ENCODE data around the gene DIS3L2. TPM values are rescaled to one million over a fixed set of nuclear protein-coding genes. Genes with fewer than 3 reads are reported as not detected.
"Not testable (repeated sequence)": the region's sequence is repeated elsewhere in the genome, so short reads cannot be mapped to it uniquely, and the experiment has no call there.

Gene DIS3L2
- total RNA-seq, 6 experiments from 2014 or later = 18.2 to 23.6 (median 21.6) TPM

GRCh38 chr2:232028071-232028470, 66.6 kb downstream of the DIS3L2 start:
- Mint-ChIP-seq H3K9me3 (no peaks in the 10 kb centered on the region), H3K36me3 (ENCODE audit: low read depth) (peaks cover 42% of the 10 kb centered on the region), H3K27ac (no peak overlapping the region), H3K4me1 (ENCODE audit: low read depth) (peaks cover 21% of the 10 kb centered on the region), H3K27me3 (ENCODE audit: insufficient read depth) (no peaks in the 10 kb centered on the region), H3K4me3 (no peak overlapping the region)
- no peak for TF ChIP-seq CTCF (IDR thresholded peaks at IDR 0.05)
- no peak for DNase-seq

DNA sequence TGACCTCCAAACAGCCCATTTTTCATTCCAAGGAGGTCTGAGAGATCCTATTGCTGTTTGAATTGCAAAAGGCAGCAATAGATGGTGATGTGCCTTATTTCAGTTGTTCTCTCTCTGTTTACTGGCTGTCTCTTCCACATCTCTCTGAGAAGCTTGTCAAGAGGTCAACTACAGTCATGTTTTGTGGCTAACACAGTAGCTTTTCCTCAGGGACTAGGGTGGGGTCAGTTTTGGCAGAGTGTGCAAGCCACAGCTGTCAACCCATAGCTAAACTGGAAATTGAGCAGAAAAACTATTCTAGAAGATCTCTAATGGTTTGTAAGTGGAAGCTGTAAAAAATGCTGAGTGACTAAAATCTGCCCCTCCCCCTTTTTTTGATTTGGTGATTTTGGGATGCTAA, 67.1 kb downstream of the DIS3L2 start:
- Mint-ChIP-seq H3K9me3 (no peaks in the 10 kb centered on the region), H3K36me3 (ENCODE audit: low read depth) (peaks cover 47% of the 10 kb centered on the region), H3K27me3 (ENCODE audit: insufficient read depth) (no peaks in the 10 kb centered on the region), H3K4me1 (ENCODE audit: low read depth) (peaks cover 21% of the 10 kb centered on the region), H3K4me3 (no peak overlapping the region), H3K27ac (no peak overlapping the region)
- DNase-seq = no peak
- TF ChIP-seq CTCF (IDR thresholded peaks at IDR 0.05) = no peak

DNA sequence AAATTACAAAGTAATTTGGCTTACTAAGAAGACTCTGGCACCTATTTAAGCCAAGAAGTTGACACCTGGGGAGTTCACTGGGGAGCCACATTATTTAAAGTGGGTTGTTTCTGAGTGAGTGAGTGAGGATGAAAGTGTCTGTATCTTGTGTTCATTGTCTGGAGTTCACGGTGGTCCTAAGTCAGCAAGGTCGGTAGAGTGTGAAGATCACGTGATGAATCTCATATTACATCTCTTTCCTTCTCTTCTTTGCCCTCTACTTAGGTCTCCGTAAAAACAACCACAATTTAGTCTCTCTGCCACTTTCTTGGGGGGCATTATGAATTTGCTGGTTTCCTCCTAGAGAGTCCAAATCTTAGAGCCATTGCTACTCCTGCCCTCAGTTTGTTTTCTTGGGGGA, 67.8 kb downstream of the DIS3L2 start:
- DNase-seq = no peak
- no peaks in the 10 kb centered on the region for H3K27me3 Mint-ChIP-seq (ENCODE audit: insufficient read depth)
- H3K9me3 Mint-ChIP-seq = no peaks in the 10 kb centered on the region
- H3K4me3 Mint-ChIP-seq = no peak overlapping the region
- peaks cover 21% of the 10 kb centered on the region for H3K4me1 Mint-ChIP-seq (ENCODE audit: low read depth)
- no peak overlapping the region for H3K27ac Mint-ChIP-seq
- peaks cover 54% of the 10 kb centered on the region for H3K36me3 Mint-ChIP-seq (ENCODE audit: low read depth)
- TF ChIP-seq CTCF (IDR thresholded peaks at IDR 0.05) = no peak

DNA sequence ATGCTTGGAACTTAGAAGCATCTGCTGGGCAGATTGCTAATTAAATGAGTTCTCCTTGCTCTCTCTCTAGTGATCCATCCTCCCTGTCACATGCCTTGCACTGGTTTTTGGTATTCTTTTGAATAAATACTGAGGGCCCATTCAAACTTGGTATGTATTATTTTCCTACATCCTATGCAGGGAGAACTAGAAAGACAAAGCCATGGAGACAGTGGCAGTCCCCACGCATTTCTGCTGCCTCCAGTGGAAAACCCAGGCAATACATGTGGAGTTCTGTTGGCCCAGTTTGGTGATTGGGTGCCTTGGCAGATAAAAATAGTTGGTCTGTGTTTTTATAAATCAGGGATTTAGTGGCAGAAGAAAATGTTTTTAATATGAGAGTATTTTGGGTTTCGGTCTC, 68.7 kb downstream of the DIS3L2 start:
- peaks cover 63% of the 10 kb centered on the region for H3K36me3 Mint-ChIP-seq (ENCODE audit: low read depth)
- H3K9me3 Mint-ChIP-seq = no peaks in the 10 kb centered on the region; the same call in 1 of the 2 replicates
- H3K27me3 Mint-ChIP-seq (ENCODE audit: insufficient read depth) = no peaks in the 10 kb centered on the region
- no peak for DNase-seq
- no peak overlapping the region for H3K27ac Mint-ChIP-seq
- H3K4me3 Mint-ChIP-seq = no peak overlapping the region
- H3K4me1 Mint-ChIP-seq (ENCODE audit: low read depth) = peaks cover 21% of the 10 kb centered on the region
- peak; percentile 33 for TF ChIP-seq CTCF (IDR thresholded peaks at IDR 0.05)

DNA sequence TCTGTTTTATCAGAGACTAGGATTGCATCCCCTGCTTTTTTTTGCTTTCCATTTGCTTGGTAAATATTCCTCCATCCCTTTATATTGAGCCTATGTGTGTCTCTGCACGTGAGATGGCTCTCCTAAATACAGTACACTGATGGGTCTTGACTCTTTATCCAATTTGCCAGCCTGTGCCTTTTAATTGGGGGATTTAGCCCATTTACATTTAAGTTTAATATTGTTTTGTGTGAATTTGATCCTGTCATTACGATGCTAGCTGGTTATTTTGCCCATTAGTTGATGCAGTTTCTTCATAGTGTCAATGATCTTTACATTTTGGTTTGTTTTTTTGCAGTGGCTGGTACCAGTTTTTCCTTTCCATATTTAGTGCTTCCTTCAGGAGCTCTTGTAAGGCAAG, 73.8 kb downstream of the DIS3L2 start:
- H3K27ac Mint-ChIP-seq; H3K4me3 Mint-ChIP-seq; H3K4me1 Mint-ChIP-seq (ENCODE audit: low read depth); H3K27me3 Mint-ChIP-seq (ENCODE audit: insufficient read depth); DNase-seq; H3K9me3 Mint-ChIP-seq: not testable (repeated sequence)
- peaks cover 68% of the 10 kb centered on the region for H3K36me3 Mint-ChIP-seq (ENCODE audit: low read depth)

- H3K27me3 Mint-ChIP-seq (ENCODE audit: insufficient read depth); H3K4me1 Mint-ChIP-seq (ENCODE audit: low read depth); H3K27ac Mint-ChIP-seq; DNase-seq; H3K4me3 Mint-ChIP-seq; H3K9me3 Mint-ChIP-seq: not testable (repeated sequence)
- H3K36me3 Mint-ChIP-seq (ENCODE audit: low read depth) = peaks cover 54% of the 10 kb centered on the region
Observed at GRCh38 chr2:232036876-232037275, 75.4 kb downstream of the DIS3L2 start.
